ENCODE measurements around the gene C1QTNF5.
"Not testable (repeated sequence)": the region's sequence is repeated elsewhere in the genome, so short reads cannot be mapped to it uniquely, and the experiment has no call there.

DNA sequence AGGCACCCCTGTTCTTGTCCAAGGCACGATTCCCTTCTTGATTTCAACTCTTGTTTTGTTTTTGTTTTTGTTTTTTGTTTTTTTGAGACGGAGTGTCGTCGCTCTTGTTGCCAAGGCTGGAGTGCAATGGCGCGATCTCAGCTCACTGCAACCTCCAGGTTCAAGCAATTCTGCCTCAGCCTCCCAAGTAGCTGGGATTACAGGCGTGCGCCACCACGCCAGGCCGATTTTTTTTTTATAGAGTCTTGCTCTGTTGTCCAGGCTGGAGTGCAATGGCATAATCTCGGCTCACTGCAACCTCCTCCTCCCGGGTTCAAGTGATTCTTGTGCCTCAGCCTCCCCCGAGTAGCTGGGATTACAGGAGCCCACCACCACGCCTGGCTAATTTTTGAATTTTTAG, 41.8 kb upstream of the C1QTNF5 start:
- not testable (repeated sequence) for TF ChIP-seq EZH2 (IDR thresholded peaks at IDR 0.05; ENCODE audit: borderline replicate concordance); EZH2phosphoT487 (IDR thresholded peaks at IDR 0.05; ENCODE audit: low read depth, severe bottlenecking, unreplicated experiment)
- TF ChIP-seq, protein P1, sequence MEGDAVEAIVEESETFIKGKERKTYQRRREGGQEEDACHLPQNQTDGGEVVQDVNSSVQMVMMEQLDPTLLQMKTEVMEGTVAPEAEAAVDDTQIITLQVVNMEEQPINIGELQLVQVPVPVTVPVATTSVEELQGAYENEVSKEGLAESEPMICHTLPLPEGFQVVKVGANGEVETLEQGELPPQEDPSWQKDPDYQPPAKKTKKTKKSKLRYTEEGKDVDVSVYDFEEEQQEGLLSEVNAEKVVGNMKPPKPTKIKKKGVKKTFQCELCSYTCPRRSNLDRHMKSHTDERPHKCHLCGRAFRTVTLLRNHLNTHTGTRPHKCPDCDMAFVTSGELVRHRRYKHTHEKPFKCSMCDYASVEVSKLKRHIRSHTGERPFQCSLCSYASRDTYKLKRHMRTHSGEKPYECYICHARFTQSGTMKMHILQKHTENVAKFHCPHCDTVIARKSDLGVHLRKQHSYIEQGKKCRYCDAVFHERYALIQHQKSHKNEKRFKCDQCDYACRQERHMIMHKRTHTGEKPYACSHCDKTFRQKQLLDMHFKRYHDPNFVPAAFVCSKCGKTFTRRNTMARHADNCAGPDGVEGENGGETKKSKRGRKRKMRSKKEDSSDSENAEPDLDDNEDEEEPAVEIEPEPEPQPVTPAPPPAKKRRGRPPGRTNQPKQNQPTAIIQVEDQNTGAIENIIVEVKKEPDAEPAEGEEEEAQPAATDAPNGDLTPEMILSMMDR (IDR thresholded peaks at IDR 0.05; ENCODE audit: poor library complexity): not testable (repeated sequence)

All from hepatocyte (in vitro differentiated cells).